Measurements from ENCODE around the gene CFL1.
"Not testable (repeated sequence)": the region's sequence is repeated elsewhere in the genome, so short reads cannot be mapped to it uniquely, and the experiment has no call there.

The CFL1 gene

DNA sequence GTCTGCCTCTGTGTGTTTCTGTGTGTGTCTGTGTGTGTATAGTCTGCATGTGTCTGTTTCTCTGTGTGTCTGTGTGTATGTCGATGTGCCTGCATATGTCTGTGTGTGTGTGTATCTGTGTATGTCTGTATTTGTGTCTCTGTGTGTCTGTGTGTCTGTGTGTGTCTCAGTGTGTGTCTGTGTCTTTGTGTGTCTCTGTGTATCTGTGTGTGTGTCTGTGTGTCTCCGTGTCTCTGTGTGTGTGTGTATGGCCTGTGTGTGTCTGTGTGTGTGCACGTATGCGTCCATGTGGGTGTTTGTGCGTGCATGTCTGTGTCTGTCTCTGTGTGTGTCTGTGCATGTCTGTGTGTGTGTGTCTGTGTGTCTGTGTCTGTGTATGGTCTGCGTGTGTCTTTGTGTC, 23.8 kb downstream of the CFL1 start:
- Histone ChIP-seq H2AFZ (ENCODE audit: low read depth, low read length) (no peak overlapping the region), H3K36me3 (replicated peaks; ENCODE audit: low read depth, low read length) (no peaks in the 10 kb centered on the region), H3K79me2 (ENCODE audit: low read length) (no peaks in the 10 kb centered on the region), H3K4me1 (ENCODE audit: low read length) (no peaks in the 10 kb centered on the region), H3K9ac (ENCODE audit: low read length) (no peak overlapping the region), H3K27ac (ENCODE audit: low read length) (no peak overlapping the region), H3K4me3 (ENCODE audit: low read length) (no peak overlapping the region), H3K4me2 (ENCODE audit: low read length) (no peak overlapping the region), H3K27me3 (ENCODE audit: low read depth, low read length) (peaks cover 16% of the 10 kb centered on the region), H4K20me1 (ENCODE audit: insufficient read depth, low read length) (no peaks in the 10 kb centered on the region), H3K9me3 (ENCODE audit: insufficient read depth, low read length) (no peaks in the 10 kb centered on the region)
- no peak for TF ChIP-seq EZH2phosphoT487 (IDR thresholded peaks at IDR 0.05; ENCODE audit: low read depth)
- TF ChIP-seq, protein P1, sequence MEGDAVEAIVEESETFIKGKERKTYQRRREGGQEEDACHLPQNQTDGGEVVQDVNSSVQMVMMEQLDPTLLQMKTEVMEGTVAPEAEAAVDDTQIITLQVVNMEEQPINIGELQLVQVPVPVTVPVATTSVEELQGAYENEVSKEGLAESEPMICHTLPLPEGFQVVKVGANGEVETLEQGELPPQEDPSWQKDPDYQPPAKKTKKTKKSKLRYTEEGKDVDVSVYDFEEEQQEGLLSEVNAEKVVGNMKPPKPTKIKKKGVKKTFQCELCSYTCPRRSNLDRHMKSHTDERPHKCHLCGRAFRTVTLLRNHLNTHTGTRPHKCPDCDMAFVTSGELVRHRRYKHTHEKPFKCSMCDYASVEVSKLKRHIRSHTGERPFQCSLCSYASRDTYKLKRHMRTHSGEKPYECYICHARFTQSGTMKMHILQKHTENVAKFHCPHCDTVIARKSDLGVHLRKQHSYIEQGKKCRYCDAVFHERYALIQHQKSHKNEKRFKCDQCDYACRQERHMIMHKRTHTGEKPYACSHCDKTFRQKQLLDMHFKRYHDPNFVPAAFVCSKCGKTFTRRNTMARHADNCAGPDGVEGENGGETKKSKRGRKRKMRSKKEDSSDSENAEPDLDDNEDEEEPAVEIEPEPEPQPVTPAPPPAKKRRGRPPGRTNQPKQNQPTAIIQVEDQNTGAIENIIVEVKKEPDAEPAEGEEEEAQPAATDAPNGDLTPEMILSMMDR (IDR thresholded peaks at IDR 0.05; ENCODE audit: low read depth, low read length), result no peak

DNA sequence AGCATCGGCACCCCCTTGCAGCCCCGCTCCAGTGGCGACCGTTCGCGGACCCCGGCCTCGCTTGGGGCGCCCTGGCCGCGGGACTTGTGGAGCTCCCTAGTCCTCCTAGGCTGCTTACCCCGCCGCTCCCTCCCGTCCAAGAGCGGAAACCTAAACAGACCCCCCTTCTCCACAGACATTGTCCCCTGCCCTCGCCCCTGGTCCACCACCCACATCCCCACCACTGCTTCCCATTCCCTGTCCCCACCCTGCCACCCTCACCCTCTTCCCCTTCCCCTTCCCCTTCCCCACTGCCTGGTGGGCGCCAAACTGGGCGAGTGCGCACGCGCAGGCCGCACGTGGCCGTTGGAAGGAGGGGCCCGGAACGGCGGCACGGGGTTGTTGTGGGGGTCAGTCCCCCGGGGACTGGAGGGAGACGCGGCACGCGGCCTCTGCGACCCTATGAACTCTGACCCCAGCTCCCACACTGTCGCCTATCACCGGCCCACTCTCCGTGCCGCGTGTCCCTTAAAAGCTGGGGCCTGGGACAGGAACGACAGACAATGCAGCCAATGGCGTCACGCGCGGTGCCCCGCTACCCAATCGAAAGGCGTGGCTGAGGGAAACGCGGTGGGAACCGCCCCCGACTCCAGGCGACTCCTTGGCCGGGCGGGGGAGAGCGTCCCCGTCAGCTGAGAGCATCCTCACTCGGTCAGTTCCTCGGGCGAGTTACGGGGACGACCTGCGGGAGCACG, 24.5 kb downstream of the CFL1 start, which contains the start of gene SNX32:
Gene SNX32, plus strand, starts transcription at position 667 of the 734 bp plus-strand sequence. CDS start 103 bp downstream, outside the sequence.
- Histone ChIP-seq H2AFZ (ENCODE audit: low read depth, low read length) (no peak within 1 kb of the TSS), H3K4me1 (ENCODE audit: low read length) (no peaks in the 10 kb centered on the region), H3K36me3 (replicated peaks; ENCODE audit: low read depth, low read length) (no peaks in the 10 kb centered on the region), H4K20me1 (ENCODE audit: insufficient read depth, low read length) (no peaks in the 10 kb centered on the region), H3K4me2 (ENCODE audit: low read length) (no peak within 1 kb of the TSS), H3K9ac (ENCODE audit: low read length) (no peak within 1 kb of the TSS), H3K79me2 (ENCODE audit: low read length) (no peaks in the 10 kb centered on the region), H3K4me3 (ENCODE audit: low read length) (no peak within 1 kb of the TSS), H3K27me3 (ENCODE audit: low read depth, low read length) (peaks cover 18% of the 10 kb centered on the region), H3K27ac (ENCODE audit: low read length) (no peak within 1 kb of the TSS), H3K9me3 (ENCODE audit: insufficient read depth, low read length) (no peaks in the 10 kb centered on the region)
- TF ChIP-seq EZH2phosphoT487 (IDR thresholded peaks at IDR 0.05; ENCODE audit: low read depth), result no peak
- TF ChIP-seq, protein P1 (IDR thresholded peaks at IDR 0.05; ENCODE audit: low read depth, low read length), result no peak

DNA sequence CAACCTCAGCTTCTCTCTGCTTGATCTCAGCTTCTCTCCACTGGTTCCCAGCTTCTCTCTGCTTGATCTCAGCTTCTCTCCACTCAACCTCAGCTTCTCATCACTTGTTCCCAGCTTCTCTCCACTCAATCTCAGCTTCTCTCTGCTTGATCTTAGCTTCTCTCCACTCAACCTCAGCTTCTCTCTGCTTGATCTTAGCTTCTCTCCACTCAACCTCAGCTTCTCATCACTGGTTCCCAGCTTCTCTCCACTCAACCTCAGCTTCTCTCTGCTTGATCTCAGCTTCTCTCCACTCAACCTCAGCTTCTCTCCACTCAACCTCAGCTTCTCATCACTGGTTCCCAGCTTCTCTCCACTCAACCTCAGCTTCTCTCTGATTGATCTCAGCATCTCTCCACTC, 25.7 kb downstream of the CFL1 start:
- peaks cover 19% of the 10 kb centered on the region for H3K27me3 ChIP-seq (ENCODE audit: low read depth, low read length)
- H3K9me3 ChIP-seq (ENCODE audit: insufficient read depth, low read length); H2AFZ ChIP-seq (ENCODE audit: low read depth, low read length); H3K27ac ChIP-seq (ENCODE audit: low read length); H3K4me2 ChIP-seq (ENCODE audit: low read length); H3K4me3 ChIP-seq (ENCODE audit: low read length); H3K9ac ChIP-seq (ENCODE audit: low read length); H4K20me1 ChIP-seq (ENCODE audit: insufficient read depth, low read length); H3K79me2 ChIP-seq (ENCODE audit: low read length); H3K36me3 ChIP-seq (replicated peaks; ENCODE audit: low read depth, low read length); H3K4me1 ChIP-seq (ENCODE audit: low read length): not testable (repeated sequence)

DNA sequence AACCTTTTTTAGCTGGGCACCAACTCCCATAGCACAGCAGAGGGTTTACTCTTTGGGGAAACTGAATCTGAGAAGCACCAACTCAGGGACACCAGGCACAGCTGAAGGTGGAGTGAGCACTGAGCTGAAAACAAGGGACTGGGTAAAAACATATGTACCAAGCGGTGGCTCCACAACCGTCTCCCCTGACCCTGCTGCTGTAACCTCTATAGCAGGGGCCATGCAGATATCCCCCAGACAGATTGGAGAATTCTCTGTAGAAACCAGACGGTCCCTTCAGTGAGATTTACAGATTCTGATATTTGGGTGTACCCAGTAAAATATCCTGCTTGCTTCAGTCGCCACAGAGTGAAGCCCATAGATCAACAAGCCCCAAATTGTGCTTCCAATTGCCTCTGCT, 28.5 kb downstream of the CFL1 start:
- Histone ChIP-seq H3K4me2 (ENCODE audit: low read length) (no peak overlapping the region), H3K27me3 (ENCODE audit: low read depth, low read length) (peaks cover 19% of the 10 kb centered on the region), H3K4me1 (ENCODE audit: low read length) (peaks cover 4% of the 10 kb centered on the region), H3K9ac (ENCODE audit: low read length) (no peak overlapping the region), H3K9me3 (ENCODE audit: insufficient read depth, low read length) (no peaks in the 10 kb centered on the region), H2AFZ (ENCODE audit: low read depth, low read length) (no peak overlapping the region), H4K20me1 (ENCODE audit: insufficient read depth, low read length) (no peaks in the 10 kb centered on the region), H3K4me3 (ENCODE audit: low read length) (no peak overlapping the region), H3K79me2 (ENCODE audit: low read length) (no peaks in the 10 kb centered on the region), H3K36me3 (replicated peaks; ENCODE audit: low read depth, low read length) (no peaks in the 10 kb centered on the region), H3K27ac (ENCODE audit: low read length) (no peak overlapping the region)
- no peak for TF ChIP-seq EZH2phosphoT487 (IDR thresholded peaks at IDR 0.05; ENCODE audit: low read depth)
- TF ChIP-seq, protein P1 (IDR thresholded peaks at IDR 0.05; ENCODE audit: low read depth, low read length), result no peak
